ENCODE measurements around the gene KLHL18.

DNA sequence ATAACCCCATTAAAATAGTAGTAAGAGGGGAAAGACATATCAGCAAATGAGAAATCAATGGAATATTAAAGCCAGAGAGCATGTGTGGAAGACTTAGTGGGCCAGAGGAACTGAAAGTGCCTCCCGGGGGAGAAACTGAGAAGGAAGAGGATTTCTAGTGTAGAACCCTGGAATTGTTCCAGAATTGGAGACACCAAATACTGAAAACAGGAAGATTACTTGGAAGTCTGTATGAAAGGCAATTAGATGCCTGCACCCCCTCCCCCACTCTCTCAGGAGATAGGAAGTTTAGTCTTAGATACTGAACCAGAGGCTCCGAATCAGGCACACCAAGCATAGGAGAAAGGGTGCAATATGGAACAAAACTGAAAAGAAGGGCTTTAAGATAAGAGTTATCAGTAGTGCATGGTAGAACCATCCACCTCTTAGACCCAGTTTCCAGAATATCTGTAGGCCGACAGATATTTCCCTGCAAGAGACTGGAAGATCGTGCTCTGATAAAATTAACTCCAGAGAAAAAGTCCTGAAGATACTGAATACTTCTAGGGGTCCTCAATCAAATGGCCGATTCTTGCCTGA lies 32.4 kb downstream of the KLHL18 start:
- TF ChIP-seq RAD21 (conservative IDR thresholded peaks at IDR 0.05 in 1 of 2, IDR thresholded peaks at IDR 0.05 in 1 of 2) (no peak), ZSCAN20 (CRISPR knock-in tag; IDR thresholded peaks at IDR 0.05) (no peak)
- TF ChIP-seq, protein P1, sequence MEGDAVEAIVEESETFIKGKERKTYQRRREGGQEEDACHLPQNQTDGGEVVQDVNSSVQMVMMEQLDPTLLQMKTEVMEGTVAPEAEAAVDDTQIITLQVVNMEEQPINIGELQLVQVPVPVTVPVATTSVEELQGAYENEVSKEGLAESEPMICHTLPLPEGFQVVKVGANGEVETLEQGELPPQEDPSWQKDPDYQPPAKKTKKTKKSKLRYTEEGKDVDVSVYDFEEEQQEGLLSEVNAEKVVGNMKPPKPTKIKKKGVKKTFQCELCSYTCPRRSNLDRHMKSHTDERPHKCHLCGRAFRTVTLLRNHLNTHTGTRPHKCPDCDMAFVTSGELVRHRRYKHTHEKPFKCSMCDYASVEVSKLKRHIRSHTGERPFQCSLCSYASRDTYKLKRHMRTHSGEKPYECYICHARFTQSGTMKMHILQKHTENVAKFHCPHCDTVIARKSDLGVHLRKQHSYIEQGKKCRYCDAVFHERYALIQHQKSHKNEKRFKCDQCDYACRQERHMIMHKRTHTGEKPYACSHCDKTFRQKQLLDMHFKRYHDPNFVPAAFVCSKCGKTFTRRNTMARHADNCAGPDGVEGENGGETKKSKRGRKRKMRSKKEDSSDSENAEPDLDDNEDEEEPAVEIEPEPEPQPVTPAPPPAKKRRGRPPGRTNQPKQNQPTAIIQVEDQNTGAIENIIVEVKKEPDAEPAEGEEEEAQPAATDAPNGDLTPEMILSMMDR (IDR thresholded peaks at IDR 0.05), result no peak

Measured in A549 (cell line).